NCI-H146 treated with DMSO at 0.1 percent for 48 hours (cell line): ENCODE measurements around the gene ADARB2.

Experiments
- DNase-seq: peaks from one replicate; lab custom pipeline; 2025; ENCODE audit not compliant: unreplicated experiment; lab: John Stamatoyannopoulos, UW

The ADARB2 gene

GRCh38 chr10:1598393-1599153 is 138.8 kb downstream of the ADARB2 start:
- DNase-seq, result no peak

GRCh38 chr10:1597370-1598146 is 139.8 kb downstream of the ADARB2 start:
- DNase-seq, result no peak

- DNase-seq, result no peak
Measured at GRCh38 chr10:1596482-1597099, 140.7 kb downstream of the ADARB2 start.

- DNase-seq, result no peak
Measured at GRCh38 chr10:1595726-1596125, 141.6 kb downstream of the ADARB2 start.

- no peak for DNase-seq
Measured at GRCh38 chr10:1595242-1595600, 142.1 kb downstream of the ADARB2 start.

- DNase-seq, result no peak
Measured at GRCh38 chr10:1594372-1595241, 142.7 kb downstream of the ADARB2 start.

- no peak for DNase-seq
Measured at GRCh38 chr10:1591742-1592141, 145.6 kb downstream of the ADARB2 start.

GRCh38 chr10:1591045-1591444 is 146.3 kb downstream of the ADARB2 start:
- no peak for DNase-seq

GRCh38 chr10:1589257-1589656 is 148.1 kb downstream of the ADARB2 start:
- DNase-seq, result no peak

- no peak for DNase-seq
Measured at GRCh38 chr10:1582739-1583138, 154.6 kb downstream of the ADARB2 start.

GRCh38 chr10:1581189-1581588 is 156.1 kb downstream of the ADARB2 start:
- DNase-seq, result no peak

GRCh38 chr10:1579671-1580070 is 157.7 kb downstream of the ADARB2 start:
- DNase-seq, result no peak

GRCh38 chr10:1579141-1579491 is 158.2 kb downstream of the ADARB2 start:
- no peak for DNase-seq

GRCh38 chr10:1578392-1579140 is 158.8 kb downstream of the ADARB2 start:
- no peak for DNase-seq

GRCh38 chr10:1577945-1578344 is 159.4 kb downstream of the ADARB2 start:
- DNase-seq, result no peak

GRCh38 chr10:1577373-1577770 is 160.0 kb downstream of the ADARB2 start:
- DNase-seq, result no peak

- no peak for DNase-seq
Measured at GRCh38 chr10:1576467-1577372, 160.6 kb downstream of the ADARB2 start.

- DNase-seq, result no peak
Measured at GRCh38 chr10:1575481-1576244, 161.7 kb downstream of the ADARB2 start.

- no peak for DNase-seq
Measured at GRCh38 chr10:1574719-1575118, 162.6 kb downstream of the ADARB2 start.
